ENCODE results near the gene PMP22. TPM values are rescaled to one million over a fixed set of nuclear protein-coding genes. Genes with fewer than 3 reads are reported as not detected.

Gene PMP22
- total RNA-seq: 96.4 and 139 TPM in 2 replicates

DNA sequence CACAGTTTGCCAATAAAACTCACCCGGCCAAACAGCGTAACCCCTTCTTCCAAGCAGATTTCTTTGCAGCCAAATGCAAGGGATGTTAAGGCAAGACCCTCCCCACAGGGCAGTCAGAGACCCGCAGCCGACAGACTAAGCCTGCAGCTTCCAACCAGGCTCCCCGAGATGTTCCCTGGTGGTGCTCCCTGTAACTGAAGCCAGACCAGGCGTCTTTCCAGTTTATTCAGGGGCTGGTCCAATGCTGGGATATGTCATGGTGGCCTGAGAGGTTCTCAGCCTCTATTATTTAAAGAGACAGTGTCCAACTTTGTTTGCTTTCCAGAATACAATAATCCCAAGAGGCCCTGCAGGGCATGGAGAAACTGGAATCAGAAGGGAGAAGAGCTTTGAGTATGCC, at the start of gene PMP22:
Gene PMP22, minus strand, starts transcription at position 196 of the 400 bp plus-strand sequence. CDS start 4,599 bp downstream, outside the sequence.

Other genes starting within 250 kb of the PMP22 start
- 0.15 and 0.50 TPM in 2 replicates for gene TEKT3, start 76.3 kb upstream of the PMP22 start, total RNA-seq
- gene CDRT4, start 202.3 kb upstream of the PMP22 start, total RNA-seq: 1.3 and 1.8 TPM in 2 replicates

All from smooth muscle cell of trachea (primary cell).